AG09319 (cell line): ENCODE measurements around the gene PRKCZ.

Experiments used
- DNase-seq: peaks from one replicate; pipeline ENCODE4 v3.0.0-alpha.2; 2010; ENCODE audit warnings: low read depth; ENCODE audit errors: extremely low read depth
- CTCF ChIP-seq: IDR thresholded peaks from 2 replicates; pipeline ENCODE4 v1.5.1; 2011; ENCODE audit warnings: low read depth, mild to moderate bottlenecking, inconsistent platforms, low read length, moderate library complexity

The PRKCZ gene

GRCh38 chr1:2175055-2175414, 124.8 kb downstream of the PRKCZ start:
- no peak for TF ChIP-seq CTCF

GRCh38 chr1:2175681-2176454, 125.7 kb downstream of the PRKCZ start:
- no peak for DNase-seq
- TF ChIP-seq CTCF, result no peak

More at GRCh38 chr1:2175055-2175414, 124.8 kb downstream of the PRKCZ start:
- DNase-seq, result no peak

GRCh38 chr1:2176615-2177014, 126.4 kb downstream of the PRKCZ start:
- no peak for TF ChIP-seq CTCF
- no peak for DNase-seq

GRCh38 chr1:2177541-2177940, 127.3 kb downstream of the PRKCZ start:
- no peak for TF ChIP-seq CTCF
- no peak for DNase-seq

DNA sequence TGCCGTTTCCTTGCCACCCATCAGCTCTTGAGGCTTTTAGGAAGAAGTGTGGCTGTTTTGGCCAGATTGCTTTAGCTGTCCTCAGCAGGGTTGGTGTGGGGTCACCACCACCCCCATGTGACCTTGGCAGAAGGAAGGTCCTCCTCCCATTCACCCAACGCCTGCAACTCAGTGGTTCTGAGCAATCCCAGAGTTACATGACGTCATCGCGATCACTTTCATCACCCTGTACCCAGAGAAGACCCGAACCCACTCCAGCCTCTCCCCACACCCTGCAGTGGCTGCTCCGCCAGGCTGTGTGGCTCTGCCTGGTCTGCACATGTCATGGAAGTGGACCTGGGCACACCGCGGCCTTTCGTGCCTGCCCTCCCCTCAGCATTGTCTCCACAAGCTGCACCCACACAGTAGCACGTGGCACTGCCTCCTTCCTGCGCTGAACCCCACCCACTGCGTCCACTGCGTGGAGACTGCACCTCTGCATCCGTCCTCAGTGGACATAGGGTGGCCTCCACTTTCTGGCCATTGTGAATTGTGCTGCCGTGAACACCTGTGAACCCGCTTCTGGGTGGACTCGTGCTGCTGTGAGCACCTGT, 127.8 kb downstream of the PRKCZ start:
- no peak for TF ChIP-seq CTCF

GRCh38 chr1:2178875-2179274, 128.7 kb downstream of the PRKCZ start:
- no peak for DNase-seq
- TF ChIP-seq CTCF, result no peak

More for the DNA sequence above, 127.8 kb downstream of the PRKCZ start:
- DNase-seq, result no peak

- no peak for DNase-seq
- TF ChIP-seq CTCF, result no peak
Observed at GRCh38 chr1:2179283-2180013, 129.2 kb downstream of the PRKCZ start.
